ENCODE data around the gene TMEM74B.

TMEM74B gene

GRCh38 chr20:1183153-1183552, 1.6 kb downstream of the TMEM74B start:
- no peak for DNase-seq (ENCODE audit: low read depth in 2 of 2, low spot score in 1 of 2)

GRCh38 chr20:1182106-1182505, 2.7 kb downstream of the TMEM74B start:
- no peak for DNase-seq (ENCODE audit: low read depth in 2 of 2, low spot score in 1 of 2)

GRCh38 chr20:1180949-1181348, 3.8 kb downstream of the TMEM74B start:
- DNase-seq (ENCODE audit: low read depth in 2 of 2, low spot score in 1 of 2): no peak

GRCh38 chr20:1178623-1179022, 6.2 kb downstream of the TMEM74B start:
- no peak for DNase-seq (ENCODE audit: low read depth in 2 of 2, low spot score in 1 of 2)

GRCh38 chr20:1178103-1178502, 6.7 kb downstream of the TMEM74B start:
- DNase-seq (ENCODE audit: low read depth in 2 of 2, low spot score in 1 of 2): no peak

GRCh38 chr20:1177680-1178079, 7.1 kb downstream of the TMEM74B start:
- no peak for DNase-seq (ENCODE audit: low read depth in 2 of 2, low spot score in 1 of 2)

- no peak for DNase-seq (ENCODE audit: low read depth in 2 of 2, low spot score in 1 of 2)
Observed at GRCh38 chr20:1174787-1175186, 10.0 kb downstream of the TMEM74B start.

- DNase-seq (ENCODE audit: low read depth in 2 of 2, low spot score in 1 of 2): no peak
Observed at GRCh38 chr20:1173698-1174097, 11.1 kb downstream of the TMEM74B start.

- DNase-seq (ENCODE audit: low read depth in 2 of 2, low spot score in 1 of 2): no peak
Observed at GRCh38 chr20:1171461-1172093, 13.2 kb downstream of the TMEM74B start.

- DNase-seq (ENCODE audit: low read depth in 2 of 2, low spot score in 1 of 2): no peak
Observed at GRCh38 chr20:1169224-1169623, 15.6 kb downstream of the TMEM74B start.

GRCh38 chr20:1166948-1167720, 17.6 kb downstream of the TMEM74B start:
- no peak for DNase-seq (ENCODE audit: low read depth in 2 of 2, low spot score in 1 of 2)

- no peak for DNase-seq (ENCODE audit: low read depth in 2 of 2, low spot score in 1 of 2)
Observed at GRCh38 chr20:1165941-1166340, 18.8 kb downstream of the TMEM74B start.

- DNase-seq (ENCODE audit: low read depth in 2 of 2, low spot score in 1 of 2): no peak
Observed at GRCh38 chr20:1165521-1165920, 19.3 kb downstream of the TMEM74B start.

- no peak for DNase-seq (ENCODE audit: low read depth in 2 of 2, low spot score in 1 of 2)
Observed at GRCh38 chr20:1164871-1165270, 19.9 kb downstream of the TMEM74B start.

GRCh38 chr20:1163653-1164052, 21.1 kb downstream of the TMEM74B start:
- no peak for DNase-seq (ENCODE audit: low read depth in 2 of 2, low spot score in 1 of 2)

- DNase-seq (ENCODE audit: low read depth in 2 of 2, low spot score in 1 of 2): no peak
Observed at GRCh38 chr20:1163105-1163504, 21.7 kb downstream of the TMEM74B start.

GRCh38 chr20:1160991-1161390, 23.8 kb downstream of the TMEM74B start:
- no peak for DNase-seq (ENCODE audit: low read depth in 2 of 2, low spot score in 1 of 2)

- DNase-seq (ENCODE audit: low read depth in 2 of 2, low spot score in 1 of 2): no peak
Observed at GRCh38 chr20:1160496-1160895, 24.3 kb downstream of the TMEM74B start.

GRCh38 chr20:1155342-1155741, 29.4 kb downstream of the TMEM74B start:
- DNase-seq (ENCODE audit: low read depth in 2 of 2, low spot score in 1 of 2): no peak

- no peak for DNase-seq (ENCODE audit: low read depth in 2 of 2, low spot score in 1 of 2)
Observed at GRCh38 chr20:1154691-1155090, 30.1 kb downstream of the TMEM74B start.

GRCh38 chr20:1154226-1154625, 30.6 kb downstream of the TMEM74B start:
- no peak for DNase-seq (ENCODE audit: low read depth in 2 of 2, low spot score in 1 of 2)

- DNase-seq (ENCODE audit: low read depth in 2 of 2, low spot score in 1 of 2): no peak
Observed at GRCh38 chr20:1150968-1151367, 33.8 kb downstream of the TMEM74B start.

- DNase-seq (ENCODE audit: low read depth in 2 of 2, low spot score in 1 of 2): no peak
Observed at GRCh38 chr20:1150218-1150617, 34.6 kb downstream of the TMEM74B start.

All from stimulated activated CD8-positive, alpha-beta memory T cell treated with anti-CD3 and anti-CD28 coated beads, Interleukin-4, amount 100 ng/mL, for 4 hours (primary cell).